HAP-1 (cell line): ENCODE data around the gene ARFGAP1.

Experiments used
- DNase-seq, 2 experiments: peaks; one replicate each; pipeline ENCODE4 v3.0.0-alpha.2; 2016 to 2020; ENCODE audit warnings: low spot score in 2 of 2
- H3K27me3 ChIP-seq: fragments of 250-450 bp; sonication (Bioruptor Pico); 2 replicates; pipeline ENCODE4 v1.5.1; 2020; ENCODE audit warnings: low read depth, mild to moderate bottlenecking, moderate library complexity
- H3K36me3 ChIP-seq: fragments of 250-450 bp; sonication (Bioruptor Pico); replicated peaks from 2 replicates; pipeline ENCODE4 v1.5.1; 2020; ENCODE audit warnings: mild to moderate bottlenecking
- H3K4me1 ChIP-seq: fragments of 250-450 bp; sonication (Bioruptor Pico); 2 replicates; pipeline ENCODE4 v1.5.1; 2020; ENCODE audit warnings: mild to moderate bottlenecking
- H3K4me3 ChIP-seq: fragments of 250-450 bp; sonication (Bioruptor Pico); 2 replicates; pipeline ENCODE4 v1.5.1; 2020; ENCODE audit warnings: mild to moderate bottlenecking, moderate library complexity
- H3K9me3 ChIP-seq: fragments of 250-450 bp; sonication (Bioruptor Pico); 2 replicates; pipeline ENCODE4 v1.5.1; 2020; ENCODE audit warnings: mild to moderate bottlenecking, moderate library complexity
- in situ Hi-C: fragments of 300-500 bp; cut with MboI; formaldehyde crosslinking; loops from 3 replicates; pipeline ENCODE4 v1.14.3; 2020; ENCODE audit warnings: low sequenced_read_pairs, inconsistent platforms, mixed read lengths

Gene ARFGAP1

GRCh38 chr20:63290677-63291472 is 18.3 kb downstream of the ARFGAP1 start:
- DNase-seq: peak; percentile 21 to 85
- Histone ChIP-seq H3K27me3 (peaks cover 17% of the 10 kb centered on the region), H3K9me3 (no peaks in the 10 kb centered on the region), H3K36me3 (peaks cover 8% of the 10 kb centered on the region), H3K4me1 (no peaks in the 10 kb centered on the region; the same call in 1 of the 2 replicates), H3K4me3 (no peak overlapping the region)
- in situ Hi-C loops: no loop called here

GRCh38 chr20:63291811-63292210 is 19.2 kb downstream of the ARFGAP1 start:
- Histone ChIP-seq H3K4me1 (no peaks in the 10 kb centered on the region; the same call in 1 of the 2 replicates), H3K36me3 (peaks cover 8% of the 10 kb centered on the region), H3K9me3 (no peaks in the 10 kb centered on the region), H3K4me3 (no peak overlapping the region), H3K27me3 (peaks cover 24% of the 10 kb centered on the region)
- in situ Hi-C loops: no loop called here
- DNase-seq: no peak

- no peak for DNase-seq
- Histone ChIP-seq H3K27me3 (peaks cover 24% of the 10 kb centered on the region), H3K4me1 (no peaks in the 10 kb centered on the region; the same call in 1 of the 2 replicates), H3K36me3 (peaks cover 8% of the 10 kb centered on the region), H3K4me3 (no peak overlapping the region), H3K9me3 (no peaks in the 10 kb centered on the region)
- in situ Hi-C loops: no loop called here
Measured at GRCh38 chr20:63292292-63292701, 19.7 kb downstream of the ARFGAP1 start.

- DNase-seq: no peak
- Histone ChIP-seq H3K4me3 (no peak within 1 kb of the TSS), H3K27me3 (peaks cover 28% of the 10 kb centered on the region), H3K4me1 (no peaks in the 10 kb centered on the region; the same call in 1 of the 2 replicates), H3K9me3 (no peaks in the 10 kb centered on the region), H3K36me3 (peaks cover 8% of the 10 kb centered on the region)
- in situ Hi-C loops: no loop called here
Measured at GRCh38 chr20:63292904-63293303, 20.3 kb downstream of the ARFGAP1 start, which contains the start of gene COL20A1. Gene COL20A1, plus strand, starts transcription at chr20:63293186. Its CDS starts 1,922 bp downstream, at chr20:63295108.

- no peak for DNase-seq
- peaks cover 5% of the 10 kb centered on the region for H3K36me3 ChIP-seq
- peaks cover 31% of the 10 kb centered on the region for H3K27me3 ChIP-seq
- H3K4me1 ChIP-seq: no peaks in the 10 kb centered on the region; the same call in 1 of the 2 replicates
- H3K9me3 ChIP-seq: no peaks in the 10 kb centered on the region
- in situ Hi-C loops: no loop called here
- H3K4me3 ChIP-seq: no peak overlapping the region
Measured at GRCh38 chr20:63293456-63293855, 20.8 kb downstream of the ARFGAP1 start.

- no peak for DNase-seq
- Histone ChIP-seq H3K4me3 (no peak overlapping the region), H3K9me3 (no peaks in the 10 kb centered on the region), H3K27me3 (peaks cover 37% of the 10 kb centered on the region), H3K4me1 (no peaks in the 10 kb centered on the region; the same call in 1 of the 2 replicates), H3K36me3 (peaks cover 2% of the 10 kb centered on the region)
- in situ Hi-C loops: no loop called here
Measured at GRCh38 chr20:63293871-63294535, 21.4 kb downstream of the ARFGAP1 start.

- in situ Hi-C loops: no loop called here
- no peak for DNase-seq
Measured at GRCh38 chr20:63294536-63294900, 21.9 kb downstream of the ARFGAP1 start.

GRCh38 chr20:63295018-63295417 is 22.4 kb downstream of the ARFGAP1 start:
- in situ Hi-C loops: no loop called here
- no peaks in the 10 kb centered on the region; the same call in 1 of the 2 replicates for H3K4me1 ChIP-seq
- DNase-seq: no peak
- no peaks in the 10 kb centered on the region for H3K36me3 ChIP-seq
- no peak overlapping the region for H3K4me3 ChIP-seq
- peaks cover 40% of the 10 kb centered on the region for H3K27me3 ChIP-seq
- no peaks in the 10 kb centered on the region for H3K9me3 ChIP-seq

More at GRCh38 chr20:63294536-63294900, 21.9 kb downstream of the ARFGAP1 start:
- Histone ChIP-seq H3K4me1 (no peaks in the 10 kb centered on the region; the same call in 1 of the 2 replicates), H3K9me3 (no peaks in the 10 kb centered on the region), H3K4me3 (no peak overlapping the region), H3K27me3 (peaks cover 40% of the 10 kb centered on the region), H3K36me3 (no peaks in the 10 kb centered on the region; the same call in 1 of the 2 replicates)

GRCh38 chr20:63295422-63295821 is 22.8 kb downstream of the ARFGAP1 start:
- in situ Hi-C loops: no loop called here
- Histone ChIP-seq H3K36me3 (no peaks in the 10 kb centered on the region), H3K4me1 (no peaks in the 10 kb centered on the region; the same call in 1 of the 2 replicates), H3K4me3 (no peak overlapping the region), H3K9me3 (no peaks in the 10 kb centered on the region), H3K27me3 (peaks cover 40% of the 10 kb centered on the region)
- no peak for DNase-seq

GRCh38 chr20:63295846-63296245 is 23.2 kb downstream of the ARFGAP1 start:
- Histone ChIP-seq H3K27me3 (peaks cover 42% of the 10 kb centered on the region), H3K4me1 (no peaks in the 10 kb centered on the region; the same call in 1 of the 2 replicates), H3K9me3 (no peaks in the 10 kb centered on the region), H3K4me3 (no peak overlapping the region), H3K36me3 (no peaks in the 10 kb centered on the region)
- no peak for DNase-seq
- in situ Hi-C loops: no loop called here

GRCh38 chr20:63296531-63297299 is 24.1 kb downstream of the ARFGAP1 start:
- in situ Hi-C loops: no loop called here
- H3K4me1 ChIP-seq: no peaks in the 10 kb centered on the region
- DNase-seq: no peak
- no peaks in the 10 kb centered on the region for H3K36me3 ChIP-seq
- no peak overlapping the region for H3K4me3 ChIP-seq
- no peaks in the 10 kb centered on the region for H3K9me3 ChIP-seq
- H3K27me3 ChIP-seq: peaks cover 48% of the 10 kb centered on the region

- H3K4me3 ChIP-seq: no peak overlapping the region
- no peaks in the 10 kb centered on the region for H3K36me3 ChIP-seq
- H3K4me1 ChIP-seq: no peaks in the 10 kb centered on the region
- H3K9me3 ChIP-seq: no peaks in the 10 kb centered on the region
- in situ Hi-C loops: no loop called here
- DNase-seq: no peak
- peaks cover 48% of the 10 kb centered on the region for H3K27me3 ChIP-seq
Measured at GRCh38 chr20:63297371-63297781, 24.8 kb downstream of the ARFGAP1 start.

- H3K4me3 ChIP-seq: no peak overlapping the region
- no peaks in the 10 kb centered on the region for H3K4me1 ChIP-seq
- H3K36me3 ChIP-seq: no peaks in the 10 kb centered on the region
- peaks cover 48% of the 10 kb centered on the region for H3K27me3 ChIP-seq
- DNase-seq: no peak
- no peaks in the 10 kb centered on the region for H3K9me3 ChIP-seq
- in situ Hi-C loops: no loop called here
Measured at GRCh38 chr20:63297796-63298572, 25.4 kb downstream of the ARFGAP1 start.
